Measurements from ENCODE around the gene TRIM15. TPM values are rescaled to one million over a fixed set of nuclear protein-coding genes. Genes with fewer than 3 reads are reported as not detected.
A peak's percentile ranks its signal among the peaks of the same experiment; 100 is the strongest.
"Not testable (repeated sequence)": the region's sequence is repeated elsewhere in the genome, so short reads cannot be mapped to it uniquely, and the experiment has no call there.

TRIM15 gene
- polyA plus RNA-seq, 1 donor: 51.7 TPM

GRCh38 chr6:30212865-30213666 lies 49.7 kb downstream of the TRIM15 start, which contains the start of gene TRIM26:
Gene TRIM26, minus strand, starts transcription at chr6:30213406. Its CDS starts 14,303 bp downstream, at chr6:30199103.
- Histone ChIP-seq H3K4me1 (ENCODE audit: control insufficient read depth, insufficient read depth, low read length) (peaks cover 28% of the 10 kb centered on the region), H3K27me3 (ENCODE audit: control insufficient read depth, insufficient read depth, low read length) (no peaks in the 10 kb centered on the region), H3K4me3 (ENCODE audit: low read length) (peak within 1 kb of the TSS; percentile 89), H3K36me3 (ENCODE audit: control insufficient read depth, insufficient read depth, low read length) (no peaks in the 10 kb centered on the region), H3K27ac (ENCODE audit: low read length) (peak within 1 kb of the TSS; percentile 95), H3K9me3 (ENCODE audit: control insufficient read depth, low read depth, low read length) (no peaks in the 10 kb centered on the region)
- DNase-seq: peak; percentile 98 to 99
- WGBS (ENCODE audit: insufficient coverage, low lambda C conversion rate): 0% methylated on average over 2 of the region's 59 CpGs

DNA sequence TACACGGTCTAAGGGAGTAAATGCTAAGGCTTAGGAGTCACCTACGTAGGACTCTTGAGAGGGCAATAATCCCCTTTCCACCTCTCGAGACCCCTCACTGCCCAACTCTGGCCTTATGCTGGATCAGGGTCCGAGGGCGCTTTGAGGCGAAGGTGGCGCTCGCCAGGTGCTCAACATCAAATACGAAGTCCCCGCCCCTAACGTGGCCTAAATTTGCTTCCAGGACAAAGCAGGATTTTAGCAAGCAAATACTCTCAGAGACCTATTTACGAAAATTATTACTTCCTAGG lies 50.3 kb downstream of the TRIM15 start:
- Histone ChIP-seq H3K4me1 (ENCODE audit: control insufficient read depth, insufficient read depth, low read length) (peaks cover 23% of the 10 kb centered on the region), H3K27me3 (ENCODE audit: control insufficient read depth, insufficient read depth, low read length) (no peaks in the 10 kb centered on the region)

DNA sequence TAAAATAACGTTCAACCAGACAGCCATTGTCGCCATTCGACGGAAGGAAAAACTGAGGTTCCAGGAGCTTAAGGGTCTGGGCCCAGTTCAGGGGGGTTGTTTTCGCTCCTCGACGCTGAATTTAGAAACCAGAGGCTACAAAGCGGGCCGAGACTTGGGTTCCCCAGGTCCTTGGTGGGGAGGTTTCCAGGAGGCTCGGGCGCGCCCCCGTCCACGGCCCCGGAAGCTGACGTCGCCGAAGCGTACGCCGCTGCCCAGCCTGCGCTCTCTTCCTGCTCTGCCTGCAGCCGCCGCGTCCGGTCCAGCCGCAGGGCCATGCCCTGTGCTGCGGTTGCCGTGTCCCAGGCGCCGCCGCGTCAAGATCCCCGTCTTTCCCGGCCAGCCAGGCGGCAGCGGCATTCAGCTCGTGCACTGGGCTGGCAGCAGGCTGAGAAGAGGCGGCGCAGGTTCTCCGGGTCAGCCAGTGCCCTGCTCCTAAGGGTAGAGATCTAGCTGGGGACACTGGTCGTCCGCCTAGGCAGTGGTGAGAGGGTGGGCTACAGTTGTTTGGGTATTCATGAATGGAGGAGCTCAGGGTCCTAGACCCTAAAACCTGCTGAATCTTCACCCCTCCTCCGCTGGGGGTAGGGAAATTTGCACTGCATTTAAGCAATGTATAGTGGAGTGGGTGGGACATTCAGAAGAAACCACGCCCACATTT lies 50.8 kb downstream of the TRIM15 start:
- WGBS (ENCODE audit: insufficient coverage, low lambda C conversion rate): no CpG with 5 or more reads among the region's 45 CpGs
- H3K27ac ChIP-seq (ENCODE audit: low read length): peak overlapping the region; percentile 95
- peak overlapping the region; percentile 89 for H3K4me3 ChIP-seq (ENCODE audit: low read length)
- no peaks in the 10 kb centered on the region for H3K27me3 ChIP-seq (ENCODE audit: control insufficient read depth, insufficient read depth, low read length)
- peaks cover 18% of the 10 kb centered on the region for H3K4me1 ChIP-seq (ENCODE audit: control insufficient read depth, insufficient read depth, low read length)
- H3K36me3 ChIP-seq (ENCODE audit: control insufficient read depth, insufficient read depth, low read length): no peaks in the 10 kb centered on the region
- H3K9me3 ChIP-seq (ENCODE audit: control insufficient read depth, low read depth, low read length): no peaks in the 10 kb centered on the region
- DNase-seq: peak; percentile 82 to 91

More for the DNA sequence above, 50.3 kb downstream of the TRIM15 start:
- peak overlapping the region; percentile 95 for H3K27ac ChIP-seq (ENCODE audit: low read length)
- H3K36me3 ChIP-seq (ENCODE audit: control insufficient read depth, insufficient read depth, low read length): no peaks in the 10 kb centered on the region
- H3K9me3 ChIP-seq (ENCODE audit: control insufficient read depth, low read depth, low read length): no peaks in the 10 kb centered on the region
- 0% methylated on average over 1 of the region's 12 CpGs for WGBS (ENCODE audit: insufficient coverage, low lambda C conversion rate)
- peak overlapping the region; percentile 89 for H3K4me3 ChIP-seq (ENCODE audit: low read length)
- DNase-seq: no peak

DNA sequence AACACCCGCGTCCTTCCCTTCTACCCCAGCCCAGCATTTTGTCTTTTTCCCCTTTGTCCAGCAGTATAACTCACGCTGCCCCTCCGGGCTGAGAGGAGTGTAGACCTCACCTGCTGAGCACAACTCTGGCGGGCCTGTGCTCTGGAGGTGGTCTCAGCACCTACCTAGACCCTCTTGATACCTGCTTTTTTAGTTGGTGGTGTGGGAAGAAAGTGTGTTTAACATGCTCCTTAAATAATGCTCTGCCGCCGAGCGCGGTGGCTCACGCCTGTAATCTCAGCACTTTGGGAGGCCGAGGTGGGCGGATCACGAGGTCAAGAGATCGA lies 51.3 kb downstream of the TRIM15 start:
- no peaks in the 10 kb centered on the region for H3K27me3 ChIP-seq (ENCODE audit: control insufficient read depth, insufficient read depth, low read length)
- H3K4me1 ChIP-seq (ENCODE audit: control insufficient read depth, insufficient read depth, low read length): peaks cover 14% of the 10 kb centered on the region
- DNase-seq: no peak
- H3K9me3 ChIP-seq (ENCODE audit: control insufficient read depth, low read depth, low read length): no peaks in the 10 kb centered on the region
- no peaks in the 10 kb centered on the region for H3K36me3 ChIP-seq (ENCODE audit: control insufficient read depth, insufficient read depth, low read length)
- H3K4me3 ChIP-seq (ENCODE audit: low read length): peak overlapping the region; percentile 89
- peak overlapping the region; percentile 95 for H3K27ac ChIP-seq (ENCODE audit: low read length)
- WGBS (ENCODE audit: insufficient coverage, low lambda C conversion rate): 40% methylated on average over 2 of the region's 14 CpGs

DNA sequence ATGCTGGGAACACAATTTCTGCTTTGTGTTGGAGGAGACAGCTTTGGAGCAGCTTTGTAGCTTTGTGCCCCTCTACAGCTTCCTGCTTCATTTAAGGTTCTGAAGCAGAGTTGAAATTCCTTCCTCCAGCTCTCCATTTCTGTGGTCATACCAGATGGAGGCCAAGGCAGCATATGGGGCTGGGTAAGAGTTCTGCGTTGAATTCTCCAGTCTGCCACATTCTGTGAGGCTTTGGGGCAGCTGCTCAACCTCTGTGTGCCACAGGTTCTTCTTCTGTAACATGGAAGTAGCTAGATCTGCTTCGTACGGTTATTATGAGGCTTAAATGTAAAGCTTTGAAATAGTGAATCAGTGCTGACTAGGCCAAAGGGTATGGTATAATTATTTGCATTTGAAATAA lies 52.8 kb downstream of the TRIM15 start:
- Histone ChIP-seq H3K27ac (ENCODE audit: low read length) (no peak overlapping the region), H3K36me3 (ENCODE audit: control insufficient read depth, insufficient read depth, low read length) (no peaks in the 10 kb centered on the region), H3K27me3 (ENCODE audit: control insufficient read depth, insufficient read depth, low read length) (no peaks in the 10 kb centered on the region), H3K4me1 (ENCODE audit: control insufficient read depth, insufficient read depth, low read length) (peaks cover 5% of the 10 kb centered on the region), H3K9me3 (ENCODE audit: control insufficient read depth, low read depth, low read length) (no peaks in the 10 kb centered on the region), H3K4me3 (ENCODE audit: low read length) (no peak overlapping the region)
- no peak for DNase-seq
- 75% methylated on average over 2 of the region's 3 CpGs for WGBS (ENCODE audit: insufficient coverage, low lambda C conversion rate)

GRCh38 chr6:30219244-30219643 lies 55.9 kb downstream of the TRIM15 start:
- Histone ChIP-seq H3K36me3 (ENCODE audit: control insufficient read depth, insufficient read depth, low read length) (no peaks in the 10 kb centered on the region), H3K4me3 (ENCODE audit: low read length) (no peak overlapping the region), H3K4me1 (ENCODE audit: control insufficient read depth, insufficient read depth, low read length) (peaks cover 3% of the 10 kb centered on the region), H3K27me3 (ENCODE audit: control insufficient read depth, insufficient read depth, low read length) (no peaks in the 10 kb centered on the region), H3K9me3 (ENCODE audit: control insufficient read depth, low read depth, low read length) (peaks cover 18% of the 10 kb centered on the region), H3K27ac (ENCODE audit: low read length) (no peak overlapping the region)
- no CpG with 5 or more reads among the region's 1 CpG for WGBS (ENCODE audit: insufficient coverage, low lambda C conversion rate)
- DNase-seq: peak; percentile 54 to 59

DNA sequence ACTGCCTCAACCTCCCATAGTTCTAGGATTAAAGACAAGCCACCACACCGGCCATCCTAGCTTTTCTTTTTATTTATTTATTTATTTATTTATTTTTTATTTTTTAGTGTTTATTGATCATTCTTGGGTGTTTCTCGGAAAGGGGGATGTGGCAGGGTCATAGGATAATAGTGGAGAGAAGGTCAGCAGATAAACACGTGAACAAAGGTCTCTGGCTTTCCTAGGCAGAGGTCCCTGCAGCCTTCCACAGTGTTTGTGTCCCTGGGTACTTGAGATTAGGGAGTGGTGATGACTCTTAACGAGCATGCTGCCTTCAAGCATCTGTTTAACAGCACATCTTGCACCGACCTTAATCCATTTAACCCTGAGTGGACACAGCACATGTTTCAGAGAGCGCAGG lies 58.0 kb downstream of the TRIM15 start:
- no CpG with 5 or more reads among the region's 6 CpGs for WGBS (ENCODE audit: insufficient coverage, low lambda C conversion rate)
- peaks cover 18% of the 10 kb centered on the region for H3K9me3 ChIP-seq (ENCODE audit: control insufficient read depth, low read depth, low read length)
- not testable (repeated sequence) for DNase-seq; H3K4me1 ChIP-seq (ENCODE audit: control insufficient read depth, insufficient read depth, low read length); H3K4me3 ChIP-seq (ENCODE audit: low read length); H3K27ac ChIP-seq (ENCODE audit: low read length); H3K27me3 ChIP-seq (ENCODE audit: control insufficient read depth, insufficient read depth, low read length); H3K36me3 ChIP-seq (ENCODE audit: control insufficient read depth, insufficient read depth, low read length)

GRCh38 chr6:30221956-30222355 lies 58.6 kb downstream of the TRIM15 start:
- peaks cover 18% of the 10 kb centered on the region for H3K9me3 ChIP-seq (ENCODE audit: control insufficient read depth, low read depth, low read length)

More at GRCh38 chr6:30221956-30222355, 58.6 kb downstream of the TRIM15 start:
- DNase-seq; H3K4me3 ChIP-seq (ENCODE audit: low read length); H3K4me1 ChIP-seq (ENCODE audit: control insufficient read depth, insufficient read depth, low read length); H3K27me3 ChIP-seq (ENCODE audit: control insufficient read depth, insufficient read depth, low read length); H3K27ac ChIP-seq (ENCODE audit: low read length); H3K36me3 ChIP-seq (ENCODE audit: control insufficient read depth, insufficient read depth, low read length): not testable (repeated sequence)
- no CpG with 5 or more reads among the region's 23 CpGs for WGBS (ENCODE audit: insufficient coverage, low lambda C conversion rate)

Other genes starting within 250 kb of the TRIM15 start
- gene HLA-A, start 221.0 kb upstream of the TRIM15 start, polyA plus RNA-seq: 326 TPM
- gene POLR1H, start 102.3 kb upstream of the TRIM15 start, polyA plus RNA-seq: 45.1 TPM
- 65.3 TPM for gene PPP1R11, start 96.3 kb upstream of the TRIM15 start, polyA plus RNA-seq
- gene RNF39, start 87.8 kb upstream of the TRIM15 start, polyA plus RNA-seq: 0.75 TPM
- 5.7 TPM for gene TRIM31, start 50.5 kb upstream of the TRIM15 start, polyA plus RNA-seq
- 6.6 TPM for gene TRIM40, start 27.4 kb upstream of the TRIM15 start, polyA plus RNA-seq
- gene TRIM10, start 2.3 kb upstream of the TRIM15 start, polyA plus RNA-seq: 6.6 TPM
- 58.2 TPM for gene TRIM26, start 49.9 kb downstream of the TRIM15 start, polyA plus RNA-seq
- gene TRIM39, start 163.4 kb downstream of the TRIM15 start, polyA plus RNA-seq: 10.9 TPM
- gene RPP21, start 181.6 kb downstream of the TRIM15 start, polyA plus RNA-seq: 64.7 TPM